ENCODE data around the gene LARP4B.

LARP4B gene

GRCh38 chr10:813286-813685 is 118.2 kb downstream of the LARP4B start:
- Histone ChIP-seq H3K36me3 (ENCODE audit: control insufficient read depth in 1 of 2, insufficient read depth in 2 of 2, low read depth in 1 of 2, low read length in 2 of 2) (peaks cover 77 to 96% of the 10 kb centered on the region in 2 experiments), H2BK15ac (ENCODE audit: low read depth, poor library complexity, severe bottlenecking) (no peak overlapping the region), H4K8ac (ENCODE audit: low read length) (no peak overlapping the region), H3K14ac (ENCODE audit: low read length in 2 of 2) (no peak overlapping the region), H3K27ac (ENCODE audit: low read length, poor library complexity, severe bottlenecking) (no peak overlapping the region), H3K79me1 (replicated peaks; ENCODE audit: low read length, poor library complexity, severe bottlenecking) (peaks cover 52% of the 10 kb centered on the region), H3K4me3 (ENCODE audit: insufficient read depth in 1 of 2, low read depth in 1 of 2, low read length in 2 of 2) (no peak overlapping the region), H3K27me3 (ENCODE audit: control insufficient read depth in 1 of 2, insufficient read depth in 1 of 2, low read length in 2 of 2) (no peaks in the 10 kb centered on the region), H2BK5ac (ENCODE audit: low read depth, low read length, poor library complexity, severe bottlenecking) (no peak overlapping the region), H3K9me3 (ENCODE audit: control insufficient read depth, low read length) (no peaks in the 10 kb centered on the region), H3K4me2 (ENCODE audit: low read length, poor library complexity, severe bottlenecking) (no peak overlapping the region), H3K18ac (ENCODE audit: low read depth in 1 of 2, low read length in 2 of 2) (no peak overlapping the region), H3K9ac (ENCODE audit: low read length) (peak overlapping the region; percentile 19), H2AK5ac (ENCODE audit: low read length, severe bottlenecking) (no peak overlapping the region), H3K4ac (ENCODE audit: low read depth in 1 of 2, low read length in 2 of 2) (no peak overlapping the region), H3K4me1 (ENCODE audit: control insufficient read depth, insufficient read depth, low read depth, low read length) (peaks cover 5% of the 10 kb centered on the region), H4K91ac (ENCODE audit: low read length) (no peak overlapping the region), H3K23ac (ENCODE audit: low read length in 2 of 2) (no peak overlapping the region), H2BK12ac (ENCODE audit: low read length in 2 of 2) (no peak overlapping the region), H2AFZ (ENCODE audit: low read depth, low read length) (no peak overlapping the region), H2BK120ac (ENCODE audit: low read depth, low read length) (no peak overlapping the region)
- DNase-seq: no peak
- WGBS: 90% methylated on average over 4 of the region's 6 CpGs

- over 99% methylated on average over 16 of the region's 19 CpGs for WGBS
- Histone ChIP-seq H3K18ac (ENCODE audit: low read depth in 1 of 2, low read length in 2 of 2) (no peak overlapping the region), H3K9me3 (ENCODE audit: control insufficient read depth, low read length) (no peaks in the 10 kb centered on the region), H2BK120ac (ENCODE audit: low read depth, low read length) (no peak overlapping the region), H3K36me3 (ENCODE audit: control insufficient read depth in 1 of 2, insufficient read depth in 2 of 2, low read depth in 1 of 2, low read length in 2 of 2) (peaks cover 78 to 96% of the 10 kb centered on the region in 2 experiments), H3K27ac (ENCODE audit: low read length, poor library complexity, severe bottlenecking) (no peak overlapping the region), H3K9ac (ENCODE audit: low read length) (peak overlapping the region; percentile 19), H4K8ac (ENCODE audit: low read length) (no peak overlapping the region), H3K4ac (ENCODE audit: low read depth in 1 of 2, low read length in 2 of 2) (no peak overlapping the region), H2BK15ac (ENCODE audit: low read depth, poor library complexity, severe bottlenecking) (no peak overlapping the region), H3K27me3 (ENCODE audit: control insufficient read depth in 1 of 2, insufficient read depth in 1 of 2, low read length in 2 of 2) (no peaks in the 10 kb centered on the region), H3K79me1 (replicated peaks; ENCODE audit: low read length, poor library complexity, severe bottlenecking) (peaks cover 50% of the 10 kb centered on the region), H2AK5ac (ENCODE audit: low read length, severe bottlenecking) (no peak overlapping the region), H2BK5ac (ENCODE audit: low read depth, low read length, poor library complexity, severe bottlenecking) (no peak overlapping the region), H3K23ac (ENCODE audit: low read length in 2 of 2) (no peak overlapping the region), H3K4me1 (ENCODE audit: control insufficient read depth, insufficient read depth, low read depth, low read length) (peaks cover 3% of the 10 kb centered on the region), H3K14ac (ENCODE audit: low read length in 2 of 2) (no peak overlapping the region), H2AFZ (ENCODE audit: low read depth, low read length) (no peak overlapping the region), H4K91ac (ENCODE audit: low read length) (no peak overlapping the region), H2BK12ac (ENCODE audit: low read length in 2 of 2) (no peak overlapping the region), H3K4me2 (ENCODE audit: low read length, poor library complexity, severe bottlenecking) (no peak overlapping the region), H3K4me3 (ENCODE audit: insufficient read depth in 1 of 2, low read depth in 1 of 2, low read length in 2 of 2) (no peak overlapping the region)
- DNase-seq: no peak
Observed at GRCh38 chr10:812787-813186, 118.7 kb downstream of the LARP4B start.

DNA sequence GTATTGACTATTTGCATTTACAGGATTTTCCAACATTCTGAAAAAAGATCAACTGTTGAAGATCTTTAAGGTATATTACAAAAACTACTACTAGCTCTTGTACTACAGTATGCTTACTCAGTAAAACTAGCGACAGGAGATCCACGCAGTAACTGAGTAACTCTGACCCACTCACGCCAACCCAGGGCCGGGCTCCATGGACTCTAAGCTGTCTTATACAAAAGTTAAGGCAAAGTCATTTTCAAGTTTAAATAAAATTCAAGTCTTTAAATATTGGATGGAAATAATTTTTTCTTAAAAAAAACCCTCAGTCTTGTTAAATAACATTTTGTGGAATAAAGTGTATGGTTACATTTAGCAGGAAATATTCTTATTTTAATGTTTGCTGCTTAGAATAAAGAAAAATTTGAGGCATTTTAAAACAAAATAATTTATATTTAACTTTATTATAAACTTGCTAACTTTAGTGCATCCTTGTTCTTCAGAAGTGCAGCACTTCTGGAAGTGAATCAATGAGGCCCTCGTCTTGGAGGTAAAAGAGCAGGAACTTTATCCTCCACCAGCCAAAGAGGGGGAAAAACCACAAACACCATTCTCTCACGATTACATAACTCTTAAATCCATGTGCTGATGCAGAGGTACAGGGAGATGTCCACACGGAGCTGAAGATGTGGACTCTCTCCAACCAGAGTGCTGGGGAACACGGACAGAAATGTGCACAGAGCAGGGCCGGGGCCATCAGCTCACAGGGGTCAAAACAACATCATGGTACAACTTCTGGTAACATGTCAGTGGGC is 119.9 kb downstream of the LARP4B start:
- Histone ChIP-seq H2AK5ac (ENCODE audit: low read length, severe bottlenecking) (no peak overlapping the region), H3K9me3 (ENCODE audit: control insufficient read depth, low read length) (no peaks in the 10 kb centered on the region), H3K27ac (ENCODE audit: low read length, poor library complexity, severe bottlenecking) (no peak overlapping the region), H2BK12ac (ENCODE audit: low read length in 2 of 2) (no peak overlapping the region), H3K79me1 (replicated peaks; ENCODE audit: low read length, poor library complexity, severe bottlenecking) (peaks cover 50% of the 10 kb centered on the region), H3K27me3 (ENCODE audit: control insufficient read depth in 1 of 2, insufficient read depth in 1 of 2, low read length in 2 of 2) (no peaks in the 10 kb centered on the region), H4K91ac (ENCODE audit: low read length) (no peak overlapping the region), H2BK120ac (ENCODE audit: low read depth, low read length) (no peak overlapping the region), H3K4me2 (ENCODE audit: low read length, poor library complexity, severe bottlenecking) (no peak overlapping the region), H2BK5ac (ENCODE audit: low read depth, low read length, poor library complexity, severe bottlenecking) (no peak overlapping the region), H3K4me1 (ENCODE audit: control insufficient read depth, insufficient read depth, low read depth, low read length) (peaks cover 3% of the 10 kb centered on the region), H2AFZ (ENCODE audit: low read depth, low read length) (no peak overlapping the region), H3K23ac (ENCODE audit: low read length in 2 of 2) (no peak overlapping the region), H3K4me3 (ENCODE audit: insufficient read depth in 1 of 2, low read depth in 1 of 2, low read length in 2 of 2) (no peak overlapping the region), H4K8ac (ENCODE audit: low read length) (no peak overlapping the region), H3K36me3 (ENCODE audit: control insufficient read depth in 1 of 2, insufficient read depth in 2 of 2, low read depth in 1 of 2, low read length in 2 of 2) (peaks cover 78 to 96% of the 10 kb centered on the region in 2 experiments), H3K9ac (ENCODE audit: low read length) (no peak overlapping the region), H2BK15ac (ENCODE audit: low read depth, poor library complexity, severe bottlenecking) (no peak overlapping the region), H3K14ac (ENCODE audit: low read length in 2 of 2) (no peak overlapping the region), H3K18ac (ENCODE audit: low read depth in 1 of 2, low read length in 2 of 2) (no peak overlapping the region), H3K4ac (ENCODE audit: low read depth in 1 of 2, low read length in 2 of 2) (no peak overlapping the region)
- WGBS: 91% methylated on average over 9 of the region's 9 CpGs
- DNase-seq: no peak

DNA sequence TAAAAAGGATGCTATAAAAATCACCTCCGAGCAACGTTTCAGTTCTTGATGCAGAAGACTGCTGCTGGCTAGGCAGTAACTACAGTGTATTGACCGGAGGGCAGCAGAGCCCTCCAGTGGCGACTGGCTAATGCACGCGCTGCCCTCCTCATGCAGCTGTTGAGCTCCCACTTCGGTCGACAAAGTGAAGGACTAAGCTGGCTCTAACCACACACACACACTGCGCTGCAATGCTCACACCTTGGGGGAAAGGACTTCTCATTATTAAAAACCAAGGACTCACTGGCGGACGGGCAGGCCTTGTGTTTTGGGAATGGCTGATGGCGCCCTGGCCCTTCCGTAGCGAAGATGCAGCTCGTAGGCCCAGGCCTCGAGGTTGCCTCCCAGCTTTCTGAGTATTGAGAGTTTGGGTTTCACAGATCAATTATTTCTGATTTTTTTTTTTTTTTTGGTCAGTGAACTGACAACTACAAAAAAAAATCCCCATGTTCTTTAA is 121.1 kb downstream of the LARP4B start:
- Histone ChIP-seq H4K91ac (ENCODE audit: low read length) (no peak overlapping the region), H2AK5ac (ENCODE audit: low read length, severe bottlenecking) (no peak overlapping the region), H3K27me3 (ENCODE audit: control insufficient read depth in 1 of 2, insufficient read depth in 1 of 2, low read length in 2 of 2) (no peaks in the 10 kb centered on the region), H2BK120ac (ENCODE audit: low read depth, low read length) (no peak overlapping the region), H2AFZ (ENCODE audit: low read depth, low read length) (no peak overlapping the region), H3K27ac (ENCODE audit: low read length, poor library complexity, severe bottlenecking) (no peak overlapping the region), H3K36me3 (ENCODE audit: control insufficient read depth in 1 of 2, insufficient read depth in 2 of 2, low read depth in 1 of 2, low read length in 2 of 2) (peaks cover 79 to 95% of the 10 kb centered on the region in 2 experiments), H3K23ac (ENCODE audit: low read length in 2 of 2) (no peak overlapping the region), H3K9ac (ENCODE audit: low read length) (no peak overlapping the region), H3K4me3 (ENCODE audit: insufficient read depth in 1 of 2, low read depth in 1 of 2, low read length in 2 of 2) (no peak overlapping the region), H3K4me2 (ENCODE audit: low read length, poor library complexity, severe bottlenecking) (no peak overlapping the region), H3K4me1 (ENCODE audit: control insufficient read depth, insufficient read depth, low read depth, low read length) (peaks cover 3% of the 10 kb centered on the region), H2BK15ac (ENCODE audit: low read depth, poor library complexity, severe bottlenecking) (no peak overlapping the region), H3K18ac (ENCODE audit: low read depth in 1 of 2, low read length in 2 of 2) (no peak overlapping the region), H2BK12ac (ENCODE audit: low read length in 2 of 2) (no peak overlapping the region), H3K14ac (ENCODE audit: low read length in 2 of 2) (no peak overlapping the region), H3K9me3 (ENCODE audit: control insufficient read depth, low read length) (no peaks in the 10 kb centered on the region), H4K8ac (ENCODE audit: low read length) (no peak overlapping the region), H3K79me1 (replicated peaks; ENCODE audit: low read length, poor library complexity, severe bottlenecking) (peaks cover 47% of the 10 kb centered on the region), H2BK5ac (ENCODE audit: low read depth, low read length, poor library complexity, severe bottlenecking) (no peak overlapping the region), H3K4ac (ENCODE audit: low read depth in 1 of 2, low read length in 2 of 2) (no peak overlapping the region)
- 84% methylated on average over 15 of the region's 16 CpGs for WGBS
- no peak for DNase-seq

All from mesenchymal stem cell (in vitro differentiated cells and primary cell).